ENCODE results near the gene WDR53.

- TF ChIP-seq CTCF (IDR thresholded peaks at IDR 0.05) (peak; percentile 52 to 86 (median 81)), POLR2A (IDR thresholded peaks at IDR 0.05) (no peak)
Observed at GRCh38 chr3:196609343-196609775, 41.0 kb upstream of the WDR53 start.
